ENCODE data around the gene MRPL40. TPM values are rescaled to one million over a fixed set of nuclear protein-coding genes. Genes with fewer than 3 reads are reported as not detected.
"Not testable (repeated sequence)": the region's sequence is repeated elsewhere in the genome, so short reads cannot be mapped to it uniquely, and the experiment has no call there.

The MRPL40 gene
- total RNA-seq, 1 donor from 2014 or later, result 26.1 TPM

GRCh38 chr22:19442166-19442565, 9.8 kb downstream of the MRPL40 start:
- no peak for DNase-seq

- DNase-seq, result no peak
These were observed 11.3 kb downstream of the MRPL40 start for GRCh38 chr22:19443544-19444211.

GRCh38 chr22:19445279-19445982, 13.1 kb downstream of the MRPL40 start:
- not testable (repeated sequence) for DNase-seq

- no peak for DNase-seq
These were observed 14.4 kb downstream of the MRPL40 start for GRCh38 chr22:19446603-19447329.

- peak; percentile 97 for DNase-seq
These were observed 15.2 kb downstream of the MRPL40 start, which contains the start of gene C22orf39 for GRCh38 chr22:19447330-19448075. C22orf39 (minus strand) TSS chr22:19447711; CDS start chr22:19447688, 23 bp downstream.

GRCh38 chr22:19448076-19448607, 15.8 kb downstream of the MRPL40 start:
- peak; percentile 88 for DNase-seq

GRCh38 chr22:19448739-19449421, 16.5 kb downstream of the MRPL40 start:
- no peak for DNase-seq

- no peak for DNase-seq
These were observed 17.1 kb downstream of the MRPL40 start for GRCh38 chr22:19449422-19449767.

- no peak for DNase-seq
These were observed 18.2 kb downstream of the MRPL40 start for GRCh38 chr22:19450363-19451175.

GRCh38 chr22:19451570-19451969, 19.2 kb downstream of the MRPL40 start:
- no peak for DNase-seq

- no peak for DNase-seq
These were observed 21.4 kb downstream of the MRPL40 start for GRCh38 chr22:19453718-19454117.

- no peak for DNase-seq
These were observed 21.8 kb downstream of the MRPL40 start for GRCh38 chr22:19454156-19454555.

- DNase-seq, result no peak
These were observed 22.7 kb downstream of the MRPL40 start for GRCh38 chr22:19455033-19455432.

GRCh38 chr22:19455585-19456370, 23.4 kb downstream of the MRPL40 start:
- no peak for DNase-seq

GRCh38 chr22:19456541-19456940, 24.2 kb downstream of the MRPL40 start:
- no peak for DNase-seq

GRCh38 chr22:19457828-19458428, 25.6 kb downstream of the MRPL40 start:
- no peak for DNase-seq

GRCh38 chr22:19460036-19460435, 27.7 kb downstream of the MRPL40 start:
- no peak for DNase-seq

GRCh38 chr22:19461506-19461905, 29.2 kb downstream of the MRPL40 start:
- no peak for DNase-seq

GRCh38 chr22:19463008-19463407, 30.7 kb downstream of the MRPL40 start:
- DNase-seq, result no peak

Data from tongue (tissue), 2 donors.